ENCODE measurements around the gene LCORL.
A peak's percentile ranks its signal among the peaks of the same experiment; 100 is the strongest.

The LCORL gene

GRCh38 chr4:17823871-17824669 is 197.5 kb downstream of the LCORL start:
- DNase-seq, result no peak

GRCh38 chr4:17817027-17817426 is 204.5 kb downstream of the LCORL start:
- DNase-seq, result peak; percentile 47

DNA sequence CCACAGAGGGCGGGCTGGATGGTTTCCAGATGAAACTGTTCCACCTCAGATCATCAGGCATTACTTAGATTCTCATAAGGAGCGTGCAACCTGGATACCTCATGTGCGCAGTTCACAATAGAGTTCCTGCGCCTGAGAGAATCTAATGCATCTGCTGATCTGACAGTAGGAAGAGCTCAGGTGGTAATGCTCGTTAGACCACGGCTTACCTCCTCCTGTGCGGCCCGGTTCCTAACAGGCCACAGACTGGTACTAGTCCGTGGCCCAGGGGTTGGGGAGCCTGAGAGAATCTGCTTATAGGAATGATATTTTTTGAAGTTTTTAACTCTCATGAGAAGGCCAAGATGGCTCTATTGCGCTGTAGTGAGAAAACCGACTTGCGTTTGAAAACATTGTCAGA is 205.4 kb downstream of the LCORL start:
- no peak for DNase-seq

GRCh38 chr4:17814140-17814539 is 207.4 kb downstream of the LCORL start:
- no peak for DNase-seq

GRCh38 chr4:17812801-17813200 is 208.8 kb downstream of the LCORL start:
- no peak for DNase-seq

- DNase-seq, result no peak
These were observed 209.4 kb downstream of the LCORL start for GRCh38 chr4:17812125-17812524.

DNA sequence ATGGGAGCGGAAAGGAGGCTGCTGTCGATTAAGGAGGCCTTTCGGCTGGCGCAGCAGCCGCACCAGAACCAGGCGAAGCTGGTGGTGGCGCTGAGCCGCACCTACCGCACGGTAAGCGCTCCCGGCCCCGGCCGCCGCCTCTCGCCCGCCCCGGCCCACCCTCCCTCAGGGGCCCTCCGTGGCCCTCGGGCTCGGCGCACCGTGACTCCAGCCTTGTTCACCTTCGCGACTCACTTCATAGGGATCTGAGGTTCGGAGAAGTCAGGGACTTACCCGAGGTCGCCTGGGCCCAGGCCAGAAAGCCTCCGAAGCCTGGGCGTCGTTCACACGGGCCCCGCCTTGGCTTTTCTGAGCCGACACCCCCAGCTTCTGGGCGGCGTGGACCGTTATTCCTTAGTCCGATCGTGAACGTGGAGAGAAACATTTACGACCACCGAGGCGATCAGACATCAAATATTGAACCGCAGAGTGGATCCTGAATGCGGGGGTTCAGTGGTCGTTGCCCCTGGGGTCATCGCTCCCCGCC is 210.4 kb downstream of the LCORL start:
- DNase-seq, result peak; percentile 37

DNA sequence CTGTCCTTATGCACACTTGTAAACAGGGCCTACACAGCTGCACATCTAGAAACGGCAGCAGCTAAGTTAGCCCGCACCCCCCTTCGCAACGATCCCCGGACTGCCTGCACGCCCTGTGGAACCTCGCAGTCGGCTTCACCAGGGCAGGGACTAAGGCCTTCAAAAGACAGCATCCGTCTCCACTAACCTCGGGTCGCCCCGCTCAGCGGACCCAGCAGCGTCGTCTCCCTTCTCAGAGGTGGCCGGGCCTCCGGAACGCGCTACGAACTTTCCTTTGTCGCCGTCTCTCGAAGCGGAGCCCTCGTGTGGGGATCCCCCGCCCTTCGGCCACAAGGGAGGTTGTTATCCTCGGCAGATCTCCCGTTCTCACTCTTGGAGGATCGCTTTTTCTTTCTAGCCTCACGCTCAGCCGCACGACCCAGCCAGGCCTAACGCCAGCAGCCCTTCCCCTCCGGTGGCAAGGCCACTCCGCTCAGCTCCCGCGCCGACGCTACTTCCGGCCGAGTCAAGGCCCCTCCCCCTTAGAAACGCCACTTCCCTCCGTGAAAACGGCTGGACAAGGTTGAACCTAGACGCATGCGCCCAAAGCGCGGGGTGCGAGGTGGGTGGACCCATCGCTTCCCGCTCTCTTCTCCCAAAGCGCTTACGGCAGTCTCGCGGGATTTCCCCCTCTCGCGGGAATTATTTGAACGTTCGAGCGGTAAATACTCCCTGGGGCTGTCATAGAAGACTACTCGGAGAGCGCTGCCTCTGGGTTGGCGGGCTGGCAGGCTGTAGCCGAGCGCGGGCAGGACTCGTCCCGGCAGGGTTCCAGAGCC is 211.1 kb downstream of the LCORL start, which contains the start of the genes DCAF16 and NCAPG:
TSS of gene DCAF16 (minus strand) at position 498 of the 818 bp plus-strand sequence. CDS start 6,616 bp downstream, outside the sequence.
TSS of gene NCAPG (plus strand) at position 720 of the 818 bp plus-strand sequence. CDS start 99 bp downstream, outside the sequence.
- DNase-seq, result peak; percentile 100

DNA sequence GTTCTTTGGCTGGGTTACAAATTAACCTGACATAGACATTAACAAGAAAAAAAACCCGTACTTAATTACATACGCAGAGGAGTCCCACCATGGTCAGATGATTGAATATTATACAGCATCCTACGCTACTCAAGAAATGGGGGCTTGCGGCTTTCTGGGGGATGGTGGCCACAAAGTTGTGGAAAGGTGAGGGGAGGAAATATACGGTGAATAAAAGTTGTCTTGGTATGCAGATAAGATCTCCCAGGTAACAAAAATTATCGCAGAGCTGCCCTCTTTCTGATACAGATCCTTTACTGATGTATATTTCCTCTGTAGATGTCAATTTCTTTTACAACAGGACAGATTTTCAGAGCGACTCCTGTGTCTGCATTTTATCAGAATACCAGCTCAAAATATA is 211.9 kb downstream of the LCORL start:
- DNase-seq, result no peak

DNA sequence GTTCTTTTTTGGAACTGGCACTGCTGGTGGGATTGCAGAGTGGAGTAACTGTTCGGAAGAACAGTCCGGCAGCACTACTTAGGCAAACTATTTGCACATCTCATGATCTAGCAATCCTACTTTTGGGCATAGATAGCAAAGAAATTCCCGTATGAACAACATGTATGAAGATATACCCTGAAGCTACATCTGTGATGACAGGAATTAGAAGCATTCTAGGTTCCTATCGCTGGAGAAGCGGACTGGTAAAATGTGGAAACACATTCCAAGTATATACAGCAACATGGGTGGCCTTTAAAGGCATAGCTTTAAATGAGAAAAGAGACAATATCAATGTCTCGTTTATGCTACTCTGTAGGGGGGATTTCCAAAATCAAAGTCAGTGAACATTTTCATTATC is 214.1 kb downstream of the LCORL start:
- no peak for DNase-seq

- DNase-seq, result peak; percentile 47
These were observed 215.9 kb downstream of the LCORL start for GRCh38 chr4:17805580-17806155.

- peak; percentile 21 for DNase-seq
These were observed 223.7 kb downstream of the LCORL start for GRCh38 chr4:17797808-17798207.

DNA sequence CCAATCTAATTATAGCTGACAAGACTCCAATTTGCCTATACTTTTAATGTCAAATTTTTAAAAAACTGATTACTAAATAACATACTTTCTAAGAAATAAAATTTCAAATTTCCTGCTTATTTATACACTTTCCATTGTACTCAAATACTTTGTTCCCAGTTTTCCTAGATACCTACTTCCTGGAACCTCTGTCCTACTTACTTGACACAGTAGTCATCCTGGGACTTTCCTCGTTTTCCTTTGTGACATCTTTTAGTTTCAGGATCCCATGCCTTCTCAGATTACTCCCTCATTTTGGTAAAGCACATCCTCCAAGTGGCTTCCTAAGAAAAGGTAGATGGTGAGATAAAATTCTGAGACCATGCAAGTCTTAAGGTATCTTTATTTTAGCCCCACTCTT is 226.8 kb downstream of the LCORL start:
- DNase-seq, result no peak
